GM19397 (cell line): ENCODE data around the gene PSKH1.
A peak's percentile ranks its signal among the peaks of the same experiment; 100 is the strongest.
"Not testable (repeated sequence)": the region's sequence is repeated elsewhere in the genome, so short reads cannot be mapped to it uniquely, and the experiment has no call there.

Experiments
- ATAC-seq: cut with Tn5 transposase; IDR thresholded peaks from one replicate; pipeline ENCODE4 v1.9.1; 2021; ENCODE audit warnings: mild to moderate bottlenecking, moderate library complexity; ENCODE audit not compliant: unreplicated experiment

PSKH1 gene

GRCh38 chr16:67957622-67958021 is 64.6 kb downstream of the PSKH1 start:
- no peak for ATAC-seq

GRCh38 chr16:67959536-67960329 is 66.7 kb downstream of the PSKH1 start:
- no peak for ATAC-seq

- no peak for ATAC-seq
Measured at GRCh38 chr16:67961551-67961957, 68.5 kb downstream of the PSKH1 start.

GRCh38 chr16:67962135-67962534 is 69.1 kb downstream of the PSKH1 start:
- no peak for ATAC-seq

GRCh38 chr16:67963292-67963661 is 70.2 kb downstream of the PSKH1 start:
- no peak for ATAC-seq

- ATAC-seq = no peak
Measured at GRCh38 chr16:67963662-67964321, 70.7 kb downstream of the PSKH1 start.

GRCh38 chr16:67964477-67965131 is 71.5 kb downstream of the PSKH1 start:
- ATAC-seq = no peak

- ATAC-seq = no peak
Measured at GRCh38 chr16:67965668-67966548, 72.9 kb downstream of the PSKH1 start.

- no peak for ATAC-seq
Measured at GRCh38 chr16:67966549-67967182, 73.6 kb downstream of the PSKH1 start.

GRCh38 chr16:67967183-67967957 is 74.3 kb downstream of the PSKH1 start:
- ATAC-seq = no peak

- ATAC-seq = peak; percentile 17
Measured at GRCh38 chr16:67967958-67968399, 74.9 kb downstream of the PSKH1 start.

GRCh38 chr16:67968400-67969253 is 75.6 kb downstream of the PSKH1 start, which contains the start of gene SLC12A4:
SLC12A4 (minus strand) TSS chr16:67968637; CDS start chr16:67968553, 84 bp downstream.
- ATAC-seq = peak; percentile 86

- no peak for ATAC-seq
Measured at GRCh38 chr16:67969254-67970039, 76.4 kb downstream of the PSKH1 start.

- no peak for ATAC-seq
Measured at GRCh38 chr16:67971111-67971510, 78.1 kb downstream of the PSKH1 start.

GRCh38 chr16:67972285-67972684 is 79.2 kb downstream of the PSKH1 start:
- not testable (repeated sequence) for ATAC-seq

GRCh38 chr16:67975321-67976105 is 82.5 kb downstream of the PSKH1 start:
- ATAC-seq = no peak

- no peak for ATAC-seq
Measured at GRCh38 chr16:67976205-67976604, 83.2 kb downstream of the PSKH1 start.
